Measurements from ENCODE around the gene LRIT2.
"Not testable (repeated sequence)": the region's sequence is repeated elsewhere in the genome, so short reads cannot be mapped to it uniquely, and the experiment has no call there.

LRIT2 gene

DNA sequence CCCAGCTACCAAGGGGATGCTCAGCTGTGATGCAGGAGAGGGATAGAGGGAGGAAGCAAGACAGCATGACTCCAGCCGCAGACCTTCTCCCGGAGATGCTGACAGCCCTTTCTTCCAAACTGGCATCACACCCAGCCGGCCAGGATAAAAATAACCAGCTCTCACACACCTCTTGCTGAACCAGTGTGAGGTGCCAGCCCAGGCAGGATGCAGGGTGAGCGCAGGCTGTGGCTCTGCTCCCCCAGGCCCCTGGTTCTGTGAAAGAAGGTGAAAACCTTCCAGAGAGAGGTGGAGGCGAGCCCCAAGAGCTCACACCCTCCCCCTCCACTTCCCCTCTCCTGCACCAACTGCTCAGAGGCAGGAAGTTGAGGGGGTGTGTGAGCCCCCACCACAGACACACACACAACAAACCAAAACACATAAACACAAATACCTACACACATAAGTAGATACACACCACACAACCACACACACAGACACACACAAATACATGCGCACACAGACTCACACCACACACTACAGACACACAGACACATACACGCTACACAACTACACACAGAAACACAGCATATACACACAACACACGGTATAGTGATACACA, 47.7 kb downstream of the LRIT2 start:
- no peak for DNase-seq

DNA sequence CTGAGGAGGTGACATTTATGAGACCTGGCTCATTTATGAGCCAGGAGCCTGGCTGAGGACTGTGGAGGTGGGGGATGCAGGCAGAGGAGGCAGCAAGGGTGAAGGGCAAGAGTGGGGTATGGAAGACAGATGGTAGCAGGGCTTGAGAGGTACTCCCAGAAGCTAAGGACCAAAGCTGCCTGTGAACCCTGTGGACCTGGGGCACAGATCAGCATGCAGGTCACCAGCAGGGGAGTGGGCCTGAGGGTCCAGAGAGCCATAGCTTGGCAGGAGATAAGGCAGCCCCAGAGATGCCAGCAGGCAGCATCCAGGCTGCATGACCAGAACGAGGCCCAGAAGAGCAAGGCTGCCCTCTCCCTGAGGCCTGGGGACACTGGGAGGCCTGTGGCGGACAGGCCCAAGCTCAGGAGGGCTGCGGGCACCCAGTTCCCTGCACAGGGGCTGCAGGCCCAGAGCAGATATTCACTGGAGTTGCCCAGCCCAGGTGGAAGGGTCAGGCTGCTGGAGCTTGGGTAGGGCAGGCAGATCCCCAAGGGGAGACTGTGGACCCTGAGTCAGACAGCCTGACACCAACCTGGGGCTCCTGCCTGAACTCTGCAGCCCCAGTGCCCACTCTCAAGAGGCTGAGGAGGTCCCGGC, 48.4 kb downstream of the LRIT2 start:
- DNase-seq = no peak

DNA sequence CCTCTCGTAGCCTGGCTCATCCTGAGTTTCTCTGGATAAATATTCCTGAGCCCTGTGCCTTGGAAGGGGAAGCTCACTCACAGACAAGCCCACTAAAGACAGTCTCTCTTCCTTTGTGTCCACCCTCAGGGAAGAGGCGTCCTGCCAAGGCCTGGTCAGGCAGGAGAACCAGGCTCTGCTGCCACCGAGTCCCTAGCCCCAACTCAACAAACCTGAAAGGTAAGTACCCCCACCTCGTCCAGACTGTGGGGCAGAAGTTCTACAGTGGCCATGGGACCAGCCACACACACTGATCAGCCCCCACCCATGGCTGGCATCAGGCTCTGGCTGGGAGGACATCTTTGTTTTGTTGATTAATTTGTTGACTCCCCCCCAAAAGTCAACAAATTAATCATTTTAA, 49.0 kb downstream of the LRIT2 start:
- DNase-seq = no peak

DNA sequence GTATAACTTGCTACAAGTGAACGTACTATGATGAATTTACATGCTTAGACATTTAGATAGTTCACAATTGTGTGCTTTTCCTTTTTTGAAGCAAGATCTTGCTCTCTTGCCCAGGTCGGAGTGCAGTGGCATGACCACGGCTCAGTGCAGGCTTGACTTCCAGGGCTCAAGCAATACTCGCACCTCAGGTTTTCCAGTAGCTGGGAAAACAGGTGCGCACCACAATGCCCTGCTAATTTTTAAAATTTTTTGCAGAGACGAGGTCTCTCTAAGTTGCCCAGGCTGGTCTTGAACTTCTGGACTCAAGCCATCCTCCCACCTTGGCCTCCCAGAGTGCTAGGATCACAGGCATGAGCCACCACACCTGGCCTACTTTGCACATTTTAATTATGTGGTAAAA, 49.9 kb downstream of the LRIT2 start:
- DNase-seq = no peak

DNA sequence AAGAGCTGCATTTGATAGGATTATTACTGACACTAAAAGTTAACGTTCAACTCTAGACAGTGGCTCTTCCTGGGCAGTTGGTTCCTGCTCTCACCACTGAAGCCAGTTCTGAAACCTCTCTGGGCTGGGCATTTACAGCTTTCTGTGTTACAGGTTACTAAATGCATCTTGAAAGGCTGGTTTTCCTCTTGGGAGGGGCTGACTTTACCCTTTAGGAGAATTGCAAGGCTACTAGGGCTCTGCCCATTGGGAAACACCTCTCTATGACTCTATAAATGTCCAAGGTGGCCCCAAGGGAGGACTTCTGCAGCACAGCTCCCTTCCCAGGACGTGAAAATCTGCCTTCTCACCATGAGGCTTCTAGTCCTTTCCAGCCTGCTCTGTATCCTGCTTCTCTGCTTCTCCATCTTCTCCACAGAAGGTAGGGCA, 51.8 kb downstream of the LRIT2 start, which contains the start of gene GPR15LG:
Gene GPR15LG, plus strand, starts transcription at position 301 of the 429 bp plus-strand sequence. Its CDS starts 51 bp downstream, at position 352.
- DNase-seq = no peak

DNA sequence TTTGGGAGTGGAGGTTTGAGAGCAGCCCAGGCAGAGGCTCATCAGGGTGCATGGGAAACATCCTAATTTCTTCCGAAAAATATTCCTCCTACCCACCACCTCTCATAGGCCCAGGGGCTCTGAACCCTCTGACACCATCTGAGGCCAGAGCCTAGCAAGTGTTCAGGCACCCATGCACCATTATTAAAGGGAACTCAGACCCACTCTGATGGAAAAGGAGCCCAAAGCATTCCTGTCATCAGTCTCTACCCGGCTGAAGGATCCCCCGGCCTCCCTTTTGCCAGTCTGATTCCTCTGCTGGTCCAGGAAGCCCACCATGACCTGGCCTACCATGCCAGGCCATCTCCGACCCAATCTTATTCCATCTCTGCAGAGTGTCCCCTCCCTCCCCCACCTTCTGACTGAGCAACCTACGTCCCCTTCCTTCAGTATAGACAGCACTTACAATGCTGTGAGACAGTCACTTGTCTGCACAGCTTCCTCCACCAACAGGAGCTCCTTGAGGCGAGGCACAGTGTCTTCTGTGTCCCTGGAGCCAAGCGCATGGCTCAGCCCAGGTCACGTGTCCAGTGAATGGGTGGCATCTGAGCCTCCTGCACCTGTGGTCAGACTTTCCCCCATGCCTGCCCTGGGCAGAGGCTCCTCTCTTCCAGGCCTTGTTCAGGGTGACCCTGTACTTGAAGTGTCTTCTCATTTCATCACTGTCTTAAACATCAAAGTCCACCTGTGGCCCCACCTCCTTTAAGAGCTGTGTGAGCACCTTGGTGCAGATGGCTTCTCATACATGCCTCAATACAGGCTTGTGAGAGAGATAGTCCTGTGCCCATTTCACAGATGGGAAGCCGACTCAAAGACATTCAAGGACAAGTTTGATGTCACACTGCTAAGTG, 52.6 kb downstream of the LRIT2 start:
- DNase-seq = no peak

DNA sequence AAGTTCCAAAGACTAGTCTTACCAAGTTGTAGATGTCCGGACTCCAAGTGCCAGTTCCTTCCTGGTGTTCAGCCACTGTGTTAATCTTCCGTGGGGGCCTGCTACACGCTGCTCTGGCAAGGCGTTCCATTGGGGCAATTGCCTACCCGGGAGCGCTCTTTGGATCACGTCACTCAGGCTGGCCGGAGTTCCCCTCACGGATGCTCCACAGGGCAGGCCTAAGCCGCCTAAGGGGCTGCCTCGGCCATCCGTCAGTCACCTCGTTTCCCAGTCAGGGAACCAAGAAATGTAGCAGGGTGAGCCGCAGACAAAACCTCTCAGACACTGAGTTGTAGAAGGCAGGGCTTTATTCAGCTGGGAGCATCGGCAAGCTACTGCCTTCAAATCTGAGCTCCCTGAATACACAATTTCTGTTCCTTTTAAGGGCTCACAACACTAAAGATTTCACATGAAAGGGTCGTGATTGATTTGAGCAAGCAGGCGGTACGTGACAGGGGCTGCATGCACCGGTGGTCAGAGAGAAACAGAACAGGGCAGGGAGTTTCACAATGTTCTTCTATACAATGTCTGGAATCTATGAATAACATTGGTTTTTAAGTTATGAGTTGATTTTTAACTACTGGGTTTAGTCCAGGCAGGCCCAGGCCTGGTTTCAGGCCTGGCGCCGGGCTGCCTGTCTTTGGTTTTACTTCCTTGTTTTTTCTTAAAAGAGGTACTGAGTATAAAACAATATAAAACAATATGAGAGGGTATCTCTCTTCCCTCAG, 53.5 kb downstream of the LRIT2 start:
- DNase-seq = not testable (repeated sequence)

DNA sequence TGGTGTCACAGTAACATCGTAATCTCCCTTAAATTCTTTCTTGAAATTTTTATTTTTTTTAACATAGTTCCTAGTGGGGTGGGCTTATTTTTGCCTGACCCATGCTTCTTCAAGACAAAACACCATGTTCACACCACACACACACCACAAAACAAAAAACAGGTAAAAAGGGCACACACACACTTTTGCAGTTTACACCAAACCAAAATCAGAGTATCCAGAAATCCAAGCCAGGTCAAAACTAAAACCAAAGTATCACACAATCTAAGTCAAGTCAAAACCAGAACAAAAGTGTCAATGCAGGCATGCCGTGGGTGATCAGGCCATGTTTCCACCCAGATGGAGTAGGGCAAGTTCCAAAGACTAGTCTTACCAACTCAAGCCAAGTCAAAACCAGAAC, 54.1 kb downstream of the LRIT2 start:
- DNase-seq = not testable (repeated sequence)

Data from hematopoietic multipotent progenitor cell treated with erythropoietin and hydrocortisone succinate and interleukin-3 and kit ligand, for 6 days (in vitro differentiated cells).